SU-DHL-6 (cell line): ENCODE measurements around the gene SIRPG.

Experiments
- H2AFZ ChIP-seq: fragments of 200-600 bp; sonication (generic); 2 replicates; pipeline ENCODE4 v1.6.1; 2014; ENCODE audit warnings: low read depth, mild to moderate bottlenecking, moderate library complexity, mixed read lengths, antibody characterized with exemption, low read length; ENCODE audit not compliant: severe bottlenecking
- H3F3A ChIP-seq: fragments of 200-600 bp; shearing (Covaris generic); 2 replicates; pipeline ENCODE4 v1.6.0; 2016; ENCODE audit warnings: antibody characterized with exemption, mild to moderate bottlenecking; ENCODE audit not compliant: insufficient read depth
- H3K27ac ChIP-seq: fragments of 200-600 bp; sonication (generic); 2 replicates; pipeline ENCODE4 v1.5.1; 2016; ENCODE audit warnings: low read depth, mild to moderate bottlenecking, low read length, moderate library complexity, mixed read lengths
- H3K27me3 ChIP-seq: fragments of 200-600 bp; sonication (generic), shearing (Covaris generic); 2 replicates; pipeline ENCODE4 v1.6.0; 2014; ENCODE audit warnings: mild to moderate bottlenecking, low read length
- H3K36me3 ChIP-seq: fragments of 200-600 bp; sonication (generic); 2 replicates; pipeline ENCODE4 v1.6.1; 2014; ENCODE audit warnings: mild to moderate bottlenecking, low read length, mixed read lengths
- H3K4me2 ChIP-seq: fragments of 300-600, 200-600 bp; shearing (Covaris generic), sonication (generic); 2 replicates; pipeline ENCODE4 v1.6.0; 2014; ENCODE audit warnings: low read length, low read depth, mild to moderate bottlenecking; ENCODE audit not compliant: poor library complexity, severe bottlenecking
- H3K4me3 ChIP-seq: fragments of 200-600 bp; sonication (generic); 2 replicates; pipeline ENCODE4 v1.5.1; 2014; ENCODE audit warnings: antibody characterized with exemption, low read length, mild to moderate bottlenecking, mixed read lengths; ENCODE audit not compliant: insufficient read depth, poor library complexity, severe bottlenecking
- H3K79me2 ChIP-seq: fragments of 200-600 bp; sonication (generic); 2 replicates; pipeline ENCODE4 v1.6.1; 2014; ENCODE audit warnings: mild to moderate bottlenecking, low read length, moderate library complexity; ENCODE audit not compliant: insufficient read depth
- H3K9ac ChIP-seq: fragments of 200-600 bp; sonication (generic); 2 replicates; pipeline ENCODE4 v1.7.0; 2014; ENCODE audit warnings: mild to moderate bottlenecking, low read length
- H3K9me2 ChIP-seq: fragments of 200-600 bp; sonication (generic); replicated peaks from 2 replicates; pipeline ENCODE4 v1.6.1; 2014; ENCODE audit warnings: low read length; ENCODE audit not compliant: insufficient read depth
- H3K9me3 ChIP-seq: fragments of 200-600 bp; sonication (generic); 2 replicates; pipeline ENCODE4 v1.6.1; 2014; ENCODE audit warnings: low read length, mixed read lengths; ENCODE audit not compliant: insufficient read depth
- H4K20me1 ChIP-seq: fragments of 200-600 bp; sonication (generic); 2 replicates; pipeline ENCODE4 v1.6.1; 2014; ENCODE audit warnings: low read depth, mild to moderate bottlenecking, antibody characterized with exemption, low read length, moderate library complexity, mixed read lengths
- EZH2phosphoT487 ChIP-seq: fragments of 200-600 bp; sonication (generic), shearing (Covaris generic); conservative IDR thresholded peaks from 2 replicates; pipeline ENCODE4 v1.6.1; 2018; ENCODE audit warnings: mild to moderate bottlenecking, antibody characterized with exemption, low read length, moderate library complexity, mixed read lengths
- TF ChIP-seq, protein P1 (sequence below): fragments of 200-600 bp; sonication (generic); IDR thresholded peaks from one replicate; pipeline ENCODE4 v1.5.1; 2017; ENCODE audit warnings: antibody characterized with exemption, mild to moderate bottlenecking, low read length, moderate library complexity; ENCODE audit not compliant: insufficient read depth, poor library complexity, severe bottlenecking

SIRPG gene

GRCh38 chr20:1663917-1664316 lies 6.3 kb upstream of the SIRPG start:
- no peaks in the 10 kb centered on the region for H3K36me3 ChIP-seq
- H3K9me2 ChIP-seq, result no peaks in the 10 kb centered on the region
- H2AFZ ChIP-seq, result no peak overlapping the region
- no peaks in the 10 kb centered on the region for H3K27me3 ChIP-seq
- H4K20me1 ChIP-seq, result no peaks in the 10 kb centered on the region
- H3K9ac ChIP-seq, result no peak overlapping the region
- no peak overlapping the region for H3K27ac ChIP-seq
- H3K4me3 ChIP-seq, result no peak overlapping the region
- H3K4me2 ChIP-seq, result no peak overlapping the region
- H3K79me2 ChIP-seq, result no peaks in the 10 kb centered on the region
- no peaks in the 10 kb centered on the region for H3K9me3 ChIP-seq
- H3F3A ChIP-seq, result no peaks in the 10 kb centered on the region
- TF ChIP-seq, protein P1, sequence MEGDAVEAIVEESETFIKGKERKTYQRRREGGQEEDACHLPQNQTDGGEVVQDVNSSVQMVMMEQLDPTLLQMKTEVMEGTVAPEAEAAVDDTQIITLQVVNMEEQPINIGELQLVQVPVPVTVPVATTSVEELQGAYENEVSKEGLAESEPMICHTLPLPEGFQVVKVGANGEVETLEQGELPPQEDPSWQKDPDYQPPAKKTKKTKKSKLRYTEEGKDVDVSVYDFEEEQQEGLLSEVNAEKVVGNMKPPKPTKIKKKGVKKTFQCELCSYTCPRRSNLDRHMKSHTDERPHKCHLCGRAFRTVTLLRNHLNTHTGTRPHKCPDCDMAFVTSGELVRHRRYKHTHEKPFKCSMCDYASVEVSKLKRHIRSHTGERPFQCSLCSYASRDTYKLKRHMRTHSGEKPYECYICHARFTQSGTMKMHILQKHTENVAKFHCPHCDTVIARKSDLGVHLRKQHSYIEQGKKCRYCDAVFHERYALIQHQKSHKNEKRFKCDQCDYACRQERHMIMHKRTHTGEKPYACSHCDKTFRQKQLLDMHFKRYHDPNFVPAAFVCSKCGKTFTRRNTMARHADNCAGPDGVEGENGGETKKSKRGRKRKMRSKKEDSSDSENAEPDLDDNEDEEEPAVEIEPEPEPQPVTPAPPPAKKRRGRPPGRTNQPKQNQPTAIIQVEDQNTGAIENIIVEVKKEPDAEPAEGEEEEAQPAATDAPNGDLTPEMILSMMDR, result no peak
- no peak for TF ChIP-seq EZH2phosphoT487

- Histone ChIP-seq H3K27me3 (no peaks in the 10 kb centered on the region), H3K9me3 (no peaks in the 10 kb centered on the region), H3K79me2 (no peaks in the 10 kb centered on the region), H4K20me1 (no peaks in the 10 kb centered on the region), H3F3A (no peaks in the 10 kb centered on the region), H3K4me2 (no peak overlapping the region), H2AFZ (no peak overlapping the region), H3K9me2 (no peaks in the 10 kb centered on the region), H3K36me3 (no peaks in the 10 kb centered on the region), H3K4me3 (no peak overlapping the region), H3K9ac (no peak overlapping the region), H3K27ac (no peak overlapping the region)
- no peak for TF ChIP-seq EZH2phosphoT487
- TF ChIP-seq, protein P1, result no peak
These were observed 4.1 kb upstream of the SIRPG start for GRCh38 chr20:1661542-1662299.

DNA sequence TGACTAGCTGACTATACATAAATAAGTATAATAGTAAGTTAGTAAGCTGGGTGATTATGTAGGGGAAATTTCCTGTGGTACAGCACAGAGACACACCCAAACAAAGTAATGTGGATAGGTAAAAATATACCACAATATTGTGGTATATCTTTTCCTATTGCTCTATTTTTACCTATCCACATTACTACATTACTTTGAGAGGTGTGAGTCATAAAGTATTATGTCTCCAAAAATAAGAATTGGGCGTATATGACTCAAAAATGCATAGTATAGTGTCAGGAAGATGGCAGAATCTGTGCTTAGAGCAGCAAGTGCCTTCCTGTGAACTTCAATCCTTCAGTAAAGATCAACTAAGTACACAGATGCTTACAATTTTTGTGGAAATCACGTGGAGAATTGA lies 2.7 kb upstream of the SIRPG start:
- Histone ChIP-seq H3K9me3 (no peaks in the 10 kb centered on the region), H3K9ac (no peak overlapping the region), H2AFZ (no peak overlapping the region), H4K20me1 (no peaks in the 10 kb centered on the region), H3K4me2 (no peak overlapping the region), H3K79me2 (no peaks in the 10 kb centered on the region), H3K27me3 (no peaks in the 10 kb centered on the region), H3K27ac (no peak overlapping the region), H3K36me3 (no peaks in the 10 kb centered on the region), H3F3A (no peaks in the 10 kb centered on the region), H3K4me3 (no peak overlapping the region), H3K9me2 (no peaks in the 10 kb centered on the region)
- TF ChIP-seq EZH2phosphoT487, result no peak
- TF ChIP-seq, protein P1, result no peak
